Stimulated activated memory B cell treated with anti-CD40 and anti-IgM and Interleukin-4, amounts not matched to agents 10 μg/mL and 1 μg/mL and 100 μg/mL, for 72 hours (primary cell): ENCODE measurements around the gene TRIM24.
"Not testable (repeated sequence)": the region's sequence is repeated elsewhere in the genome, so short reads cannot be mapped to it uniquely, and the experiment has no call there.

Experiments used
- ATAC-seq: fragments of 150-1000 bp; cut with Tn5 transposase; 2 replicates; pipeline ENCODE4 v1.10.0; 2021
- H3K27ac Mint-ChIP-seq: one replicate; pipeline ENCODE4 v1.8.0; 2022; ENCODE audit warnings: mild to moderate bottlenecking, mixed read lengths
- H3K27me3 Mint-ChIP-seq: one replicate; pipeline ENCODE4 v1.8.0; 2022; ENCODE audit warnings: mixed read lengths
- H3K36me3 Mint-ChIP-seq: one replicate; pipeline ENCODE4 v1.8.0; 2022; ENCODE audit warnings: mixed read lengths
- H3K4me1 Mint-ChIP-seq: one replicate; pipeline ENCODE4 v1.8.0; 2022; ENCODE audit warnings: mixed read lengths
- H3K4me3 Mint-ChIP-seq: one replicate; pipeline ENCODE4 v1.8.0; 2022; ENCODE audit warnings: mild to moderate bottlenecking, moderate library complexity, mixed read lengths
- H3K9me3 Mint-ChIP-seq: one replicate; pipeline ENCODE4 v1.8.0; 2022; ENCODE audit warnings: mixed read lengths

The TRIM24 gene

GRCh38 chr7:138475377-138475776 is 15.3 kb downstream of the TRIM24 start:
- Mint-ChIP-seq H3K9me3 (no peaks in the 10 kb centered on the region), H3K4me3 (no peak overlapping the region), H3K36me3 (peaks cover 10% of the 10 kb centered on the region), H3K27me3 (no peaks in the 10 kb centered on the region), H3K27ac (no peak overlapping the region), H3K4me1 (peaks cover 51% of the 10 kb centered on the region)
- no peak for ATAC-seq

- Mint-ChIP-seq H3K4me1 (peaks cover 57% of the 10 kb centered on the region), H3K9me3 (no peaks in the 10 kb centered on the region)
Measured at GRCh38 chr7:138477081-138477578, 17.1 kb downstream of the TRIM24 start.

GRCh38 chr7:138477581-138477980 is 17.5 kb downstream of the TRIM24 start:
- Mint-ChIP-seq H3K9me3 (no peaks in the 10 kb centered on the region), H3K27ac (no peak overlapping the region), H3K4me3 (no peak overlapping the region), H3K27me3 (no peaks in the 10 kb centered on the region), H3K36me3 (peaks cover under 1% of the 10 kb centered on the region), H3K4me1 (peaks cover 55% of the 10 kb centered on the region)
- no peak for ATAC-seq

More at GRCh38 chr7:138477081-138477578, 17.1 kb downstream of the TRIM24 start:
- H3K4me3 Mint-ChIP-seq: no peak overlapping the region
- H3K27ac Mint-ChIP-seq: no peak overlapping the region
- no peaks in the 10 kb centered on the region for H3K27me3 Mint-ChIP-seq
- peaks cover 4% of the 10 kb centered on the region for H3K36me3 Mint-ChIP-seq
- no peak for ATAC-seq

- H3K27ac Mint-ChIP-seq: no peak overlapping the region
- ATAC-seq: peak; percentile 31
- peaks cover 8% of the 10 kb centered on the region for H3K36me3 Mint-ChIP-seq
- no peaks in the 10 kb centered on the region for H3K9me3 Mint-ChIP-seq
- no peak overlapping the region for H3K4me3 Mint-ChIP-seq
- peaks cover 60% of the 10 kb centered on the region for H3K4me1 Mint-ChIP-seq
- H3K27me3 Mint-ChIP-seq: no peaks in the 10 kb centered on the region
Measured at GRCh38 chr7:138478499-138478908, 18.4 kb downstream of the TRIM24 start.

GRCh38 chr7:138480527-138480926 is 20.5 kb downstream of the TRIM24 start:
- H3K4me1 Mint-ChIP-seq: peaks cover 54% of the 10 kb centered on the region
- H3K4me3 Mint-ChIP-seq: no peak overlapping the region
- H3K9me3 Mint-ChIP-seq: no peaks in the 10 kb centered on the region

GRCh38 chr7:138481447-138482380 is 21.7 kb downstream of the TRIM24 start:
- no peak for ATAC-seq
- no peak overlapping the region for H3K4me3 Mint-ChIP-seq
- H3K9me3 Mint-ChIP-seq: no peaks in the 10 kb centered on the region
- H3K27me3 Mint-ChIP-seq: no peaks in the 10 kb centered on the region
- peaks cover 14% of the 10 kb centered on the region for H3K36me3 Mint-ChIP-seq
- H3K27ac Mint-ChIP-seq: no peak overlapping the region
- H3K4me1 Mint-ChIP-seq: peaks cover 50% of the 10 kb centered on the region

More at GRCh38 chr7:138480527-138480926, 20.5 kb downstream of the TRIM24 start:
- peaks cover 10% of the 10 kb centered on the region for H3K36me3 Mint-ChIP-seq
- H3K27ac Mint-ChIP-seq: no peak overlapping the region
- ATAC-seq: no peak
- no peaks in the 10 kb centered on the region for H3K27me3 Mint-ChIP-seq

- H3K9me3 Mint-ChIP-seq: no peaks in the 10 kb centered on the region
Measured at GRCh38 chr7:138483531-138483930, 23.5 kb downstream of the TRIM24 start.

GRCh38 chr7:138485508-138485907 is 25.4 kb downstream of the TRIM24 start:
- H3K27ac Mint-ChIP-seq, H3K27me3 Mint-ChIP-seq, ATAC-seq, H3K9me3 Mint-ChIP-seq, H3K4me3 Mint-ChIP-seq: not testable (repeated sequence)
- Mint-ChIP-seq H3K4me1 (peaks cover 58% of the 10 kb centered on the region), H3K36me3 (peaks cover 38% of the 10 kb centered on the region)

More at GRCh38 chr7:138483531-138483930, 23.5 kb downstream of the TRIM24 start:
- Mint-ChIP-seq H3K27ac (peak overlapping the region; percentile 10), H3K36me3 (peaks cover 21% of the 10 kb centered on the region), H3K27me3 (no peaks in the 10 kb centered on the region), H3K4me3 (no peak overlapping the region), H3K4me1 (peaks cover 56% of the 10 kb centered on the region)
- no peak for ATAC-seq

GRCh38 chr7:138489139-138489538 is 29.1 kb downstream of the TRIM24 start:
- H3K27me3 Mint-ChIP-seq, H3K9me3 Mint-ChIP-seq, ATAC-seq, H3K27ac Mint-ChIP-seq, H3K4me3 Mint-ChIP-seq: not testable (repeated sequence)
- Mint-ChIP-seq H3K36me3 (peaks cover 49% of the 10 kb centered on the region), H3K4me1 (peaks cover 58% of the 10 kb centered on the region)

- Mint-ChIP-seq H3K36me3 (peaks cover 57% of the 10 kb centered on the region), H3K4me3 (no peak overlapping the region), H3K9me3 (peaks cover 6% of the 10 kb centered on the region), H3K27me3 (no peaks in the 10 kb centered on the region), H3K27ac (no peak overlapping the region), H3K4me1 (peaks cover 74% of the 10 kb centered on the region)
- no peak for ATAC-seq
Measured at GRCh38 chr7:138491612-138492386, 31.7 kb downstream of the TRIM24 start.

GRCh38 chr7:138492423-138492822 is 32.4 kb downstream of the TRIM24 start:
- H3K27me3 Mint-ChIP-seq: no peaks in the 10 kb centered on the region
- peaks cover 6% of the 10 kb centered on the region for H3K9me3 Mint-ChIP-seq
- ATAC-seq: no peak
- peaks cover 61% of the 10 kb centered on the region for H3K36me3 Mint-ChIP-seq
- H3K27ac Mint-ChIP-seq: no peak overlapping the region
- H3K4me1 Mint-ChIP-seq: peaks cover 67% of the 10 kb centered on the region
- no peak overlapping the region for H3K4me3 Mint-ChIP-seq

- Mint-ChIP-seq H3K4me3 (no peak overlapping the region), H3K27ac (no peak overlapping the region), H3K4me1 (peaks cover 58% of the 10 kb centered on the region), H3K9me3 (peaks cover 6% of the 10 kb centered on the region), H3K36me3 (peaks cover 57% of the 10 kb centered on the region), H3K27me3 (no peaks in the 10 kb centered on the region)
- no peak for ATAC-seq
Measured at GRCh38 chr7:138493535-138493934, 33.5 kb downstream of the TRIM24 start.

GRCh38 chr7:138495485-138495884 is 35.4 kb downstream of the TRIM24 start:
- Mint-ChIP-seq H3K27ac (no peak overlapping the region), H3K36me3 (peaks cover 55% of the 10 kb centered on the region), H3K9me3 (peaks cover 3% of the 10 kb centered on the region), H3K4me3 (no peak overlapping the region), H3K27me3 (no peaks in the 10 kb centered on the region), H3K4me1 (peaks cover 58% of the 10 kb centered on the region)
- ATAC-seq: no peak

GRCh38 chr7:138499340-138499739 is 39.3 kb downstream of the TRIM24 start:
- no peaks in the 10 kb centered on the region for H3K27me3 Mint-ChIP-seq
- no peak overlapping the region for H3K27ac Mint-ChIP-seq
- peaks cover 41% of the 10 kb centered on the region for H3K4me1 Mint-ChIP-seq
- H3K4me3 Mint-ChIP-seq: no peak overlapping the region
- no peak for ATAC-seq
- peaks cover 36% of the 10 kb centered on the region for H3K36me3 Mint-ChIP-seq
- H3K9me3 Mint-ChIP-seq: no peaks in the 10 kb centered on the region

- H3K27me3 Mint-ChIP-seq, H3K9me3 Mint-ChIP-seq, H3K4me3 Mint-ChIP-seq, H3K27ac Mint-ChIP-seq, ATAC-seq: not testable (repeated sequence)
- Mint-ChIP-seq H3K4me1 (peaks cover 33% of the 10 kb centered on the region), H3K36me3 (peaks cover 46% of the 10 kb centered on the region)
Measured at GRCh38 chr7:138500303-138500702, 40.2 kb downstream of the TRIM24 start.
